ENCODE data around the gene SH3TC2.

Gene SH3TC2

DNA sequence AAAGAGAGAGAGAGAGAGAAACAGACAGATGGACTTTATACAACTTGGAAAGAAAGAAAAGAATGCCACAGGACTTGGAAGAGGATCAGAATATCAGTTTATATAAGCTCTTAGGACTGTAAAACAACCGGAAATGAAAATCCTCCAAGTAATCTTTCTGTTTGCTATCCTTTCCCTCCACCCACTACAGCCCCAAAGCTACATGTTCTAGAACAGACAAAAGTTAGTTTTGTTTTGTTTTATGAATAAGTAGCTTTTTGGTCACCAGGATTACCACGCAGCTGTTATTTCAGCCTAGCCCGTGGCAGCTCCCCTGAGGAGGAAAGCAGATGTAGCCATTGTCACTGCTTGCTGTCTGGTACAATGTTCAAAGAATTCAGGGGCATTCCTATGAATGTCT is 66.6 kb downstream of the SH3TC2 start:
- no peak for FAIRE-seq

DNA sequence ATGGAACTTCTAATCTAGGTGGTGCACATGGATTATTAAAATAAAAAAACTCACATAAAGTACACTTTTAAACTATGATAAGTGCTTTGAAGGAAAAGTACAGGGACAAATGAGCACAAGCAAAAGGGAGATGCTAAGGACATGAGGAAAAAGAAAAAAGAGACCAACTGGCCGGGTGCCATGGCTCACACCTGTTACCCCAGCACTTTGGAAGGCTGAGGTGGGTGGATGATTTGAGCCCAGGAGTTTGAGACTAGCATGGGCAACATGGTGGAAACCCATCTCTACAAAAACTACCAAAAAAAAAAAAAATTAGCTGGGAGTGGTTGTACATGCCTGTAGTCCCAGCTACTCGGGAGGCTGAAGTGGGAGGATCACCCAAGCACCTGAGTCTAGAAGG is 67.1 kb downstream of the SH3TC2 start:
- no peak for FAIRE-seq

DNA sequence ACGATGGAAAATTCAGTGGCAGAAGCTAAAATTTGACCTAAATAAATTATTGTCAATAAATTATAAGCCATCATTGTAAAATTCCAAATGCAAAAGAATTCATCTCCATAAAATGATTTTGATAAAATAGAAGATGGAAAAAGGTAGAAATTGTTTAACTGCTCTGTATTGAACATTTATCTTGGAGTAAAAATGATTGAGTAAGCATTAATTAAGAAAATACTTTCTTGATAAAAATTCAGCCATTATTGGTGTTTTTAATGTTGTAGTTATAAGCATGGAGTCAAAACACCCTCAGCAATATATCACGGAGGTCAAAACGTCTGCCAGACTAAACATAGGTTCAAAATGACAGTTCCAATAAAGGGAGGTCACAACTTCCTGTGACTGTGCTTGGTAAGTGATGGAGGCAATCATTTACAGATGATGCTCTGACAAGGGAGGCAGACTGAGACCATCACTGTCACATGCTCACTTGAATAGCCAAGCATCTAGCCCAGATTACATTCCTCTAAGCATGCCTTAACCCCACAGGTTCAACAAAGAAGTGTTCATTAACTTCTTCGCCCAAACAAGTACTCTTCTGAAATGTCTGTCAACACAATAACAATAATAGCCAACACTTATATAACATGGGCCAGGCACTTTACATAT is 69.5 kb downstream of the SH3TC2 start:
- FAIRE-seq: no peak

DNA sequence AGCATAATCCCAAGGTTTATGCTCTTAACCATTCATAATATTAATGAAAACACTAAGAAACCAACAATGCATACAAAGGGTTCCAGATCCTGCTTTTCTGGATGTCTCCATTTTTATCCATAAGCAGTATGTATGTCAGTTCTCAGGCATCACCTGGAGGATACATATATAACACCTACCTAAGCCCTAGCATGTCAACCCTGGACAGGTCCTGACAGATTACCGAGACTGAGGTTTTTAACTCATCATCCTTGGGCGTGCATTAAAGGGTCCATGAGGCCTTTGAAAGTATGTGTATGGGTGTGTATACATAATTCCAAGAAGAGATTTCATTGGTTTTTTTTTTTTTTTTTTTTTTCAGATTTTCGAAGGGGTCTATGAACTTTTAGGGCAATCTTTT is 70.6 kb downstream of the SH3TC2 start:
- no peak for FAIRE-seq

DNA sequence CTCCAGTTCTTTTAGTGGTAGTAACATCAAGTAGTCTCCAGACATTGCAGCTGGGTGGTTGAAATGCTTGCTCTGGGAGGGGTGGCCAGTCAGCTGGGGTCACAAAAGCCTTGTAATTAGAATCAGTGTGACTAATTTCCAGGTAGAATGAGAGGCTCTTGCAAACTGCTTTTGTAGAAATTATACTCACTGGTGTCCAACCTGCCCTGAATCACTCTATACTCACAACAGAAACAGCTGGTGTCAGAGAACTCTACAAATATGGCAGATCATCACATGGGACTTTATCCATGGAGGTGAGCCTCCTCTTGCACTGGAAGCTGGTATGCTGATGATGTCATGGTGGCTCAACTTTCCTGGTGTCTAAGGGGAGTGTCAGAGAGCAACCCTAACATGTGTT is 71.3 kb downstream of the SH3TC2 start:
- FAIRE-seq: no peak

DNA sequence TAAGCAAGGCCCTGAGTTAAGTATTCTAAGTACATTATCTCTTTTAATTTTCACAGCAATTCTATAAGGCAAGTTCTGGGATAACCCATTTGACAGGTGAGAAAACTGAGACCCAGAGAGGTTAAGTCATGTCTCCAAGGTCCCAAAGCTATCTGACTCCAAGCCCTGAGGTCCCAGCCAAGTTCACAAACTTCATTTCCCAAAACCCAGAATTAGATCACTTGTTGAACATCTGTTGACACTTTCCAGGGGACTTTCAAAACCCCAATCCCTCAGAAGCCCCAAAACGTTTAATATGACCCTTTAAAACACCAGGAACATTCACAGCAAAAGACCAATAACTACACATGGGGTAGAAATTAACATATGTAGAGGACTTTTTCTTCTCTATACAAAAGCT is 72.0 kb downstream of the SH3TC2 start:
- FAIRE-seq: no peak

DNA sequence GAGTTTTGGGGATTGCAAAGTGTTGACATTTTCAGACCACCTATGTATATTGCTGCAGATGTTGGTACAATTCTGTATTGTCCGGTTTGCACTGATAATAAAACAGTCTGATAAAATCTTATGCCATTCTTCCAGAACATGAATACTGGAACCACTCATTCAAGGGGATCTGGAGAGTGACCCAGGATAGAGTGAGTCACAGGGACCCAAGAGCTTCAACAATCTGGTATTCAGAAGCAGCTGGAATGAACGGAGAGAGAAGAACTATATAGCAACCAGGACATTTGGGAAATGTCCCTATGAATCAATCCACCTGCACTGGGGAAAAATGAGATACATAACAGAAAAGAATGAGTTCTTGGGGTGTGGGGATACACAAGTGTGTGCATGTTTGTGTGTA is 73.3 kb downstream of the SH3TC2 start:
- FAIRE-seq: no peak

DNA sequence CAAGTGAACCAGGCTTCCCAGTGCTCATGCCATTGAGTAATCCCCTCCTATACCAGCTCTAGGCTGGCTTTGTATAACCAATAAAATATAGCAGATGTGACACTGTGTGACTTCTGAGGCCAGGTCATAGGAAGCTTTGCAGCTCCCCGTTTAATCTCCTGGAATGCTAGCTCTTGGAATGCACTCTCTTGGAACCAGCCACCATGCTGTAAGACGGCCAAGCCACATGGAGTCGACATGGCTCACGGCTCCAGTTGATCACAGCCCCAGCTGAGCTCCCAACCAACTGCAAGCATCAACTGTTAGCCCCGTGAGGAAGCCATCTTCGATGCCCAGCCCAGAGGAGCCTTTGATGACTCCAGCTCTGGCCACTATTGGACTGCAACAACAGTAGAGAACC is 74.5 kb downstream of the SH3TC2 start:
- FAIRE-seq: no peak

DNA sequence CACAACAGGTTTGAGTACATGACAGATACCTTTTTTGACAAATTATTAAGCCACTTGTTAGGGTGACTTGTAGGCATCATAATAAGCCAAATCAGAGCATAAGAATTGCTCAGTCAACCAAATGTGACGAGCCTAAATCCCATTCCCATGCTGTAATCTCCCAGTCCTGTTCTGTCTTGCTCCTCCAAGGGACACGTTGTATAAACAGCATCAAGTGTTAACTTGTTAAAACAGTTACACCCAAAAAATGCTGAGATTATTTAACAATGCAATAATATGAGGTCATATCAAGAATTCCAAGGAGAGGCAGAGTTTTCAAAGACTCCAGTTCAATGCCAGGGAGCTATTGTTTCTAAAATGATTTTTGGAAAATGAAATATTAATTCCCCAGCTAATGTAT is 76.2 kb downstream of the SH3TC2 start:
- FAIRE-seq: no peak

DNA sequence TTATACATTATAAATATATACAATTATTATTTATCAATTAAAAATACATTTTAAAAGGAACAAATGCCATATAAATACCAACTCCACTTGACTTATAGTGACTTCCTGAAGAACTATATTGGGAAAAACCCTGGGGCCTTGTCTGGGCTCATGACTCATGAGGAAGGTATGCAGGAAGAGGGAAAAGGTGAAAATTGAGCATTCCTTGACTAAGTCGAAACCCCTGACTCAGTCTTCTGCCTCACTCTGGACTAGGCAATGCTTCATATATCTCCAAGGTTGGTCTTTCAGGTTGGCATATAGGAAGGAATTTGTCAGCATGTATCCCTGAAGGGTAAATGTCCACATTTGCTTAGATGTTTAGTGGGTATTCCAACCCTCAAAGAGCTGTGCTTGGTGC is 78.5 kb downstream of the SH3TC2 start:
- FAIRE-seq: no peak

DNA sequence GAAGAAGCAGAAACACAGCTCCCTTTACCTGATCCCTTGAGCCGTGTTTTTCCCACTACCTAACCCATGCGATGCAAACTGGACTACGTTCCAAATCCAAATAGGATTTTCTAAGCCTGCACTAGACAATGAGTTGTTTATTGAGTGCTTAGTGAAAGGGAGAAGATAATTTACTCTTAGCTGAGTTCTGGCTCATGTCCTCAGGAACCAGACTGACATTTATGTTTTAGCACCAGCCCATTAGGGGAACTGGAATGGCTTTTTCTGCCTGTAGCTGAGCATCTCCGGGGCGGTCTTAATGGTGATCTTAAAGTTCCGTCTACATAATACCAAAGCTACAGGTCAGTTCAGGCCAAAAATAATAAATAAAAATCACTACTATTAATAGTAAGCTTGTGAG is 81.5 kb downstream of the SH3TC2 start:
- FAIRE-seq: no peak

DNA sequence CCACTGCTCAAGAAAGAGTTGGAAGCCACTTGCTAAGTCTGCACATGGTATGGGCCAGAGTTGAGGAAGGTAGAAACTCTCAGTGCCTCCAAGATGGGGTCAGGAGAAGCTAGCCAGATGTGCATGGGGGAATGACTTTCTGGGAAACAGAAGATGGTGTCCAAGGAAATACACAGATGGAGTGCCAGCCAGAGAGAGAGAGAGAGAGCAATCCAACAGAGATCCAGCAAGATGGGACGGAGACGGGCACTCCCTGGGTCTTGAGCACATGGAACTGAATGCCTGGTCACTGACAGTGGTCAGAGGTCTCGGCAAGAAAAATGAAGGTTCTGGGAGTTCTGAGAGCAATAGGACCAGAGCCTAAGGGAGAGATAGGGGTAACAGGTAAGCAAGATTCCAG is 82.1 kb downstream of the SH3TC2 start:
- FAIRE-seq: no peak

DNA sequence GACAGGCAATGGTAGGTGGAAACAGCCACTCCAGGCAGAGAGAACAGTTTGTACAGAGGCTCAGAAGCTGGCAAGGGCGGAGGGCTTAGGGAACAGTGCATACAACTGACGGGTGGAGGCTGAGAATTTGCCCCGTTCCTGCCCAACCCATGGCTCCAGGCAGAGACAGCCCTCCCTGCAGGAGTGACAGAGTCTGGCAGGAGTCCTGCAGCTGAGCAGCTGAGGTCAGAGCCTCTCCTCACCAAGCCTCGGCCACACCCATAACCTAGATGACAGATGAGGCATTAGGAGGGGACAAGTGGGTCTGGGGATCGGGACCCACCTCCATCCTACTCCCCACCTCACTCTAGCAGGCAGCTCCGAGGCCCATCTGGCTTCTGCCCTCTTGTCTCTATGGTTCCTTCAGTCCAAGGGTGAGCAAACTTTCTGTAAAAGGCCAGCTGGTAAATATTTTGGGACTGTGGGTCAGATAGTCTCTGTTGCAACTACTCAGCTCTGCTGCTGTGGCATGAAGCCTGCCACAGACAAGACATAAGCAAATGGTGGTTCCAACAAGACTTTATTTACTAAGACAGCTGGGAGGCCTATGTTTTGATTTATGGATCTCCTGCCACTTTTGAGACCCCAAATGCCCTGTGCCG is 83.7 kb downstream of the SH3TC2 start:
- FAIRE-seq: no peak

DNA sequence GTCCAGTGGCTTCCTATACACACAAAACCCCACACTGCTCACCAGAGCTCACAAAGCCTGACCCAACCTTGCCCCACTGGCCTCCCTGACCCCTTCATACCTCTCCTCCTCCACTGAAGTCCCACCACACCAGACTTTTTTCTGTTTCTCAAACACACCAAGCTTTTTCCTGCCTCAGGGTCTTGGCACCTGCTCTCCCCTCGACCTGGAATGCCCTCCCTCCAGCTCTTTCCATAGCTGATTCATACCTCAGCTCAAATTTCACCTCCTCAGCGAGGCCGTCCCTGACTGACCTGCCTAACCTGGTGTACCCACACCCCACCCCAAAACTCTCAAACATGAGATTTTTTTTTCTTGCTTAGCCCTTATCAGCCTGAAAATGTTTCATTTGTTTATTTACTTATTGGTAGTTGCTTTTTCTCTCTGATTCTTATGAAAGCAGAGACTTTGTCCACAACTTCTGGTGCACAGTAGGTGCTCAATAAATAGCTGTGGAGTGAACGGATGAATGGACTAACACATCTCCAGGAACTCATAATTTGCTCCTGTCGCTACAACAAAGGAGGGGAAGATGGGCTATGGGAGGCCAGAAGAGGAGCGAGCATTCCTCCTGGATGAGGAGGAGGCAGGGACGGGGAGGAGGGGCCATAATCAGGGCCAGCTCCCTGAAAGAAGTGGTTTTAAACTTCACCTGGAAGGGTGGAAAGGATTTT is 84.3 kb downstream of the SH3TC2 start:
- FAIRE-seq: no peak

DNA sequence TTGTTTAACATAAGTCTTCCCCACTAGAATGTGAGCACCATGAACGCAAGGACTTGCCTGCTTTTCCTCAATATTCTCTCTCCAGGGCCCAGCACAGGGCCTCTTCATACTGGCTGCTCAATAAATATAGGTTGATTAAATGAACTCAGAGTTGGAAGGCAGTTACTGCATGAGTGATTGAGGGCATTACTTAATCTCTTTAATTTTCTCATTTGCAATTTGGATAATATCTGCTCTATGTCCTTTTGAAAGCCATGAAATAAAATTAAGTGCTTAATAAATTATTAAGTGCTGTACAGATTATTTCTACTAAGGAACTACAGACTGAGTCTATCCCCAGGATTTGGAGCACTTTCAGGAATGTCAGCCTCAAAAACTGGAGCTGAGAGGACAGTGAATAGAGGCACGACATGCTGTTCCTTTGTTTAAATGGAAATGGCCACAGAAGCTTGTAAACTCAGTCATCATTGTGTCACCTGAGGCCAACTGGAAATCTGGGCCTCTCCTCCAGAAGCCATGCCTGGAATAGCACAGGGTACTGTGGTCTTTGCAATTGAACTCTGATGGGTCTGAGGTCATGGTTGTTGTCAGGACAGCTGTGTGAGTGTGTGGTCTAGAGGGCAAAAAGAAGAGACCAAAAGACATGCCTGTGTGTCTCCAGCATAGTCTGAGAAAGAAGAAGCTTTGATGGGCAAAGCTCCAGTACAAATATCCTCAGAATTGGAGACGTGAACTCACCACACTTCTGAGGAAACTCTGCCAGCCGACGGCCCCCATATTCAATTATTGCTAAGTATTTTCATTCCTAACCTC is 86.1 kb downstream of the SH3TC2 start:
- FAIRE-seq: no peak

DNA sequence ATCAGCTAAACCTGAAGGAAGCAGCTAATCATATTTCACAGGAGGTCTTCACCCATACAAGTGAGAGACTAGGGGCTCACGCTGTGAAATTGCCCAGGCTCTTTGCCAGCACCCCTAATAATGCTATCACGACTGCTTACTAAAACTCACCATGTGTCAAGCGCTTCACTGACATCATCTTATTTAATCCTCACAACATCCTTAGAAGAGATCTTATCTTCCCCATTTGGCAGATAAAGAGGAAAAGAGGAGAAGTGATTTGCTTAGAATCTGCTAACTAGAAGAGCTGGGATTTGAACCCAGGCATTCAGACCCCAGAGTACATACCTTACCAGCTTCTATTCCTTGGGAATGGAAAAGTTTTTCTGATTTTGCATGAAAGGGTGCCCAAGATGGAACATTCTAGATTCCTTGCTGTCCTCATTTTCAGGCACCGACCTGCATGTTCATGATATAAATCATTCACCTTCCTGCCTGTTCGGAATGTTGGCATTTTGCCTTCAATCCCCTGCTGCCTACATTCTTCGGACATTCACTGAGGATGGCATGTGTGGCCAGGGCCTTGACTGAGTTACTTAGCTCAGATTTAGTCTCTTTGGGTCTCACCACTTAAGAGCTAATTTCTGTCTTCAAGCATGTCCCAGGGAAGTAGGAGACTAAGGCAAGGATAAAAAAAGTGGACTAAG is 88.1 kb downstream of the SH3TC2 start:
- FAIRE-seq: no peak

DNA sequence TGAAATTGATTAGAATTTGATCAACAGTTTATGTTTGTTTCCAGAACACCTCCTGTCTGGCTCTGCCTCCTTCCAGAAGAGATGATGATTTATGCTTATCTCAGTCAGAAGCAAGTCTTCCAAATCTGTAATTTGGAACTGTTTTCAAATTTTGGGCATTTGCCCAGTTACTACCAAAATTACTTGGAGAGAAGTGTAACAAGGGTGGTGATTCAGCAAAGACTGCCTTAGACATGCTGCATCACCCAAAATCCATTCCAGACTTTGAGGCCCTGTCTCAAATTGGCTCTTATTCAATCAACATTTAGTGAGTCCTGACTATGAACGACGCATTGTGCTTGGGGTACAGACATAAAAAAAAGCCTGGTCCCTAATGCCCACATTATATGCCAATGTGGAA is 89.4 kb downstream of the SH3TC2 start:
- FAIRE-seq: no peak

DNA sequence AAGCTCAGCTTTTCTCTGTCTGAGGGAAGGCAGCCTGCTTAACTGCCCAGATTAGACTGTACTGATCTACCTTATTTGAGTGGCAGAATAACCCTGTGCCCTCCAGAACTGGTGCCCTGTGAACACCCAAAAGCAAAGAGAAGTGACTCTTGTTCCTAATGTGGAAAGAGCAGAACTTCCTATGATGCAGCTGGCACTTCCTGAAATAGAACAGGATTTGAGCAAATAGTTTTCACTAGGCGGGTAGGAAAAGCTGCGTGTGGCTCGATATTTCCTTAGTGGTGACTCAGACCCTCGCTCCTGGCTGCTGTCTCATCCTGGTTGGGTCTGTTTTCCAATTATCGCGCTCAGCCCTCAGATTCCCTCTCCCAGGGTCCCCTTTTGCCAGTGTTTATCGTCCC is 89.9 kb downstream of the SH3TC2 start:
- FAIRE-seq: no peak

DNA sequence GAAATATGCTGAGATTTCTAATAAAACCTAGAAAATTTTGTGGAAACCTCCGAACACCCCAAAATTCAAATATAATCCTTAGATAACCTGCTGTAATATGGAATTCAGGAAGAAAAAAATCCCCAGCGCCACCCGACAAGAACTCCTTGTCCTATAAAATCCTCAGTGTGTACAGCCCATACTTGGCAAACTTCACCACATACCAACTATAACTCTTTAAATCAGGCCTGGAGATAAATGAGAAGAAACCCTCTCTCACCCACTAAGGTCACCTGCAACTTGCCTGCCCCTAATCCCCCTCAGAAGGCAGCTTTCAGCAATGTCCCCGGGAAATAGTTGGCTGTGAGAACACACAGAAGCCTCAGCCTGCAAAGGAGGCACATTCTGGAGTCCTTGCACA is 90.5 kb downstream of the SH3TC2 start:
- FAIRE-seq: no peak

DNA sequence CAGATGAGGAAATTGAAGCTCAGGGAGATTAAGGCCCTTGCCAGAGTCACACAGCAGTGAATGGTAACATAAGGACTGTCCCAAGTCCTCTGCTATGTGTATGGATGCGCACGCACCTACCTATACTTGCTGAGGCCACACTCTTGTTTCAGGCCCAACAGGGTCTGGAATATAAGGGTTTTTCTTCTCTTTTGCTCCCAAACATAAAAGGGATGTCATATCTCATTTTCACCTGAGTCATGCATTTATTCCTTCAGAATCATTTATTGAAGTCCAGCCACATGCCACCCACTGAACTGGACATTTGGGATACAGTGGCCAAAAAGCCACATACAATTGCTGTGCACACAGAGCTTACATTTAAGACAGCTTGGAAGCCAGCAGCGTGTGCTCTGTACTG is 92.0 kb downstream of the SH3TC2 start:
- no peak for FAIRE-seq

DNA sequence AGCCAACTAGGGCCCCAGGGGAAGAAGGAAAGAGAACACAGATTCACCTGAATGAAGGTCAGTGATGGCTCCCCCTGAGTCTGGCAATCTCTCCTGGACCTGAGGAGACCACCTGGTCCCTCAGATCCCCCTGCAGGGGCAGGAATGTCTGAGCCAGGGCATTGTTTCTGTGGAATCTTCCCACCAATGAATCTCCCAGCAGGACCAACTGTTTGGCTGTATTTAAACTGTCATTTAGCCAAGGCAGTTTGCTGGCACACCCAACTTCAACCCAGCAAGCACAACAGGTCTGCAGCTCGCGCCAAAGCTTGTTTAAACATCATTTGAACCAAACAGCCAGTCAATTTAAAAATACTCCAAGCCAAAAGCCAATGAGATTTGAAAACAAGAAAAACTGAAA is 92.6 kb downstream of the SH3TC2 start:
- FAIRE-seq: no peak

DNA sequence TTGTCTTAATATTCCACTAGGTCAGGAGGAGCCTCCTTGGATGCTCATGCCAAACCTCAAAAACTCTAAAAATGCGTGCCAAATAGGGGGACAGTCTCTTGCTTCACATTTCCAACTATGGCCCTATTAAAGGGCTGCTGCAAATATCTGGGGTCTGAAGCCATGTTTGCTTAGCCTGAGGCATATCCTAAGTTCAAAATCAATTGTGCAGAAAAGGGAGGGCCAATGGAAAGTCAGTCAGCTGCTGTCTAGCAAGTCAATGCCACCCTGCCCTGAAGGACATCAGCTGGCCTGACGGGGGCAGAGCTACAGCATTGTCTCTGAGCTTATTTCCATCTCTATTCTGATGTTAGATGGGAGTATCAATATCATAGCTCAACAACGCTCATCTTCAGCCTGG is 93.6 kb downstream of the SH3TC2 start:
- no peak for FAIRE-seq

DNA sequence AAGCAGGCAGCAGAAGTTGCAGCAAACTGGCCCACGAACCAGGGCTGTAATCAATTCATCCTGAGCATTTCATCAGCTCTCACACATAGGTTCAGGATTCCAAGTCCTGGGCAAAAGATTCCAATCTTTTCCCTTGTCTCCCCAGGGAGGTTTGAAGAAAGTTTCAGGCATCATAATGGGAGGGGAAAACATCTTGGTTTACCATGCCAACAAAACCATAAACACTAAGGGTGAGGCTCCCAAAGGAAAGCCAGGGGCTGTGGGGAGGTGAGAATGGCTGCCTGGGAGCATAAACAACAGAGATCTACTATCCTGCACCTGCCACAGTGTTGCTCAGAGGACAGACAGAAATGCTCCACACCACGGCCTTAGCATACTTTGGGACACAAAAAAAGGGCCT is 94.6 kb downstream of the SH3TC2 start:
- FAIRE-seq: no peak

All from endometrium (tissue), 2 donors.